IPS-20b (cell line): Measurements from ENCODE around the gene PEX14.
"Not testable (repeated sequence)": the region's sequence is repeated elsewhere in the genome, so short reads cannot be mapped to it uniquely, and the experiment has no call there.

Source experiments
- H3K27ac ChIP-seq: one replicate; pipeline ENCODE4 v1.5.1; 2013; ENCODE audit warnings: low read length
- H3K27me3 ChIP-seq: 2 replicates; pipeline ENCODE4 v1.6.1; 2013; ENCODE audit warnings: mild to moderate bottlenecking, low read length, inconsistent platforms; ENCODE audit not compliant: insufficient read depth
- H3K36me3 ChIP-seq: 2 replicates; pipeline ENCODE4 v1.6.1; 2013; ENCODE audit warnings: low read depth, mild to moderate bottlenecking, inconsistent platforms, low read length, moderate library complexity; ENCODE audit not compliant: insufficient read depth
- H3K4me1 ChIP-seq: 2 replicates; pipeline ENCODE4 v1.6.1; 2013; ENCODE audit warnings: mild to moderate bottlenecking, control low read depth, inconsistent platforms, low read length, moderate library complexity; ENCODE audit not compliant: insufficient read depth
- H3K4me3 ChIP-seq: 2 replicates; pipeline ENCODE4 v1.5.1; 2013; ENCODE audit warnings: mild to moderate bottlenecking, low read length, inconsistent platforms
- H3K9ac ChIP-seq: 2 replicates; pipeline ENCODE4 v1.6.1; 2013; ENCODE audit warnings: low read depth, mild to moderate bottlenecking, inconsistent platforms, low read length, moderate library complexity
- H3K9me3 ChIP-seq: 2 replicates; pipeline ENCODE4 v1.6.1; 2013; ENCODE audit warnings: mild to moderate bottlenecking, low read depth, low read length, inconsistent platforms; ENCODE audit not compliant: insufficient read depth

PEX14 gene

DNA sequence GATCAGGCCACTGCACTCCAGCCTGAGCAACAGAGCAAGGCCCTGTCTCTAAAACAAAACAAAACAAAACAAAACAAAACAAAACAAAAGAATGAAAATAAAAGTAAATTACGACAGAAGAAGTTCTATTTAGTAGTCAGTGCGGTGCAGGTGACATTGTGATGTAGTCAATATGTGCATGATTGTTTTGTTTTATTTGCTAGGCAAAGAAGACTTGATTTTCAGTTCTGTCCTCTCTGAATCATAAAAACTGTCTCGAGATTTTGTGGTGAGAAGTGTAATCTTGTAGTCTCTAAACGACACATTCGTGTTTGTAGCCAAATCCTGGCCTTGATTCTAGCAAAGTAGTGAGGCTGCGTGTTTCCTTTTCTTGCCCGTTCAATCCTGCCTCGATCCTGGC, 23.5 kb downstream of the PEX14 start:
- H3K4me3 ChIP-seq = no peak overlapping the region
- peaks cover 3% of the 10 kb centered on the region; the same call in 1 of the 2 replicates for H3K4me1 ChIP-seq
- H3K9ac ChIP-seq = no peak overlapping the region
- H3K27ac ChIP-seq = no peak overlapping the region
- peaks cover 6% of the 10 kb centered on the region; the same call in 1 of the 2 replicates for H3K36me3 ChIP-seq
- no peaks in the 10 kb centered on the region for H3K9me3 ChIP-seq
- H3K27me3 ChIP-seq = no peaks in the 10 kb centered on the region

DNA sequence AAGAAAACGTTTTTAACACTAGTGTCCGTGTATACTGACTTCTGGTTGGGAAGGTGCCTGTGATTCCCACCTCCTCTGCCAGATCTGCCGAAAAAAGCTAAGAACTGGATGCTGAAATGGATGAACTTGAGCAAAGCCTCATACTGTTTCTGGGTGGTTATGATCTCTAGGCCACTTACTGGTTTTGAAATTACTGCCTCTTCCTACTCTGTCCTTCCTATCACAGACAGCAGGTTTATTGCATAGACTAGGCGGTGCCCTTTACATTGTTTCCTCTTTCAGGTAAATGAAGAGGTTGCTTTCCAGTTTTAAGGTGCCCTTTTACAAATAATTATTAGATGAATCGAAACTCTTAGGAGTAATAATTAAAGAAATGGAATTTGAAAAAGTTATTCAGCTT, 27.5 kb downstream of the PEX14 start:
- no peak overlapping the region for H3K4me3 ChIP-seq
- no peaks in the 10 kb centered on the region for H3K4me1 ChIP-seq
- H3K27ac ChIP-seq = no peak overlapping the region
- H3K9me3 ChIP-seq = no peaks in the 10 kb centered on the region
- H3K9ac ChIP-seq = no peak overlapping the region
- no peaks in the 10 kb centered on the region for H3K36me3 ChIP-seq
- H3K27me3 ChIP-seq = no peaks in the 10 kb centered on the region

DNA sequence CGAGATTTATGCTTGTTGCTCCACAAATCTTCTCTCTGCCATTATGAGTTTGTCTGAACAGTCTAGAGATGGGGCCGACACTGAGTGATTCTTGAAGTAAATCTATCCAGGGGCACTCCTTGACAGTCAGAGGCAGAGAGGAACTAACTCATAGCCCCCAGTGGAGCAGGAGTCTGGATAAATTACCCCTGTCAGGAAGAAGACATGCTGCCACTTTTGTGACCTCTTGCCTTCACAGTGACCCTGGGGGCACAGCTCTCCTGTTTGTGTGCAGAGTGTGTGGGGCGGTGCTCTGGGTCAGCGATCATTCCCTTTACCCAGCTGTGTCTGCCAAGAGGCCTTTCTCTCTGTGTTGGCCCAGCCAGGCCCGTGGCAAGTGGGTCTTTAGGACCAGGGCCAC, 29.5 kb downstream of the PEX14 start:
- H3K27ac ChIP-seq = no peak overlapping the region
- no peaks in the 10 kb centered on the region for H3K36me3 ChIP-seq
- H3K9ac ChIP-seq = no peak overlapping the region
- H3K4me1 ChIP-seq = peaks cover 6% of the 10 kb centered on the region; the same call in 1 of the 2 replicates
- no peaks in the 10 kb centered on the region for H3K9me3 ChIP-seq
- no peak overlapping the region for H3K4me3 ChIP-seq
- no peaks in the 10 kb centered on the region for H3K27me3 ChIP-seq

DNA sequence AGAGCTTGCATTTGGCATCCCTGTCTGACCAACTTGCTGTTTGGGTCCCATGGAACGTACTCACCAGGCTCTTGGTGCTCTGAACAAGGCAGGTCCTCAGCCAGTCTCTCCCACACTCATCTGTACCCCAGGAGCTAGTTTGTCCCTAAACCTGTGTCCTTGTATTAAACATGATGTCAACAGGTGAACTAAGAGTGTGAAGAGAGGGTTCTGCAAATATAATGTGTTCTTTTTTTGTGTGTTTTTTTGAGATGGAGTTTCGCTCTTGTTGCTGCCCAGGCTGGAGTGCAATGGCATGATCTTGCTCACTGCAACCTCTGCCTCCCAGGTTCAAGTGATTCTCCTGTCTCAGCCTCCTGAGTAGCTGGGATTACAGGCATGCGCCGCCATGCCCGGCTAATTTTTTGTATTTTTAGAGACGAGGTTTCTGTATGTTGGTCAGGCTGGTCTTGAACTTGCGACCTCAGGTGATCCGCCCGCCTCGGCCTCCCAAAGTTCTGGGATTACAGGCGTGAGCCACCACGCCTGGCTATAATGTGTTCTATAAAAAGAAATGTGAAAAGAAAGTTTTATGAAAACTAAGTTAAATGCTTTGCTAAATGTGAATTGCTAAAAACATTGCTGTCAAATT, 31.4 kb downstream of the PEX14 start:
- H3K27ac ChIP-seq, H3K9me3 ChIP-seq, H3K4me3 ChIP-seq, H3K27me3 ChIP-seq, H3K36me3 ChIP-seq, H3K9ac ChIP-seq: not testable (repeated sequence)
- peaks cover 15% of the 10 kb centered on the region for H3K4me1 ChIP-seq

DNA sequence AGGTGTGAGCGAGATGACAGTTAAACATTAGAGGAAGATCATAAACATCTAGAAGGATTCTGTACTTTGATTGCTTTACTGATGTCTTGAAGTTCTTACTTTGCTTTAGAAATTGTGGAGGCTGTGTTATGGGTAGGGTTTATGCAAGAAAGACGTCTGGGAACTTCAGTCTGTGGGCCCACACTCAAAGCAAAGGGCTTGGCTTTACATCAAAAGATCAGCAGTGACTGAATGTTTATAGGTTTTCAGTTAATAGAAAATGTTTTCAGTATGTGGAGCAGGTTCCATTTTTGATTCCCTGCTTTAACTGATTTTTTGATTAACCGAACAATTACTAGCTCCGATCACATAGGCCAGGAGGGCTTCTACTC, 31.9 kb downstream of the PEX14 start:
- H3K27me3 ChIP-seq = no peaks in the 10 kb centered on the region
- H3K27ac ChIP-seq = no peak overlapping the region
- no peaks in the 10 kb centered on the region; the same call in 1 of the 2 replicates for H3K36me3 ChIP-seq
- peaks cover 15% of the 10 kb centered on the region for H3K4me1 ChIP-seq
- H3K4me3 ChIP-seq = no peak overlapping the region
- no peaks in the 10 kb centered on the region for H3K9me3 ChIP-seq
- H3K9ac ChIP-seq = no peak overlapping the region

DNA sequence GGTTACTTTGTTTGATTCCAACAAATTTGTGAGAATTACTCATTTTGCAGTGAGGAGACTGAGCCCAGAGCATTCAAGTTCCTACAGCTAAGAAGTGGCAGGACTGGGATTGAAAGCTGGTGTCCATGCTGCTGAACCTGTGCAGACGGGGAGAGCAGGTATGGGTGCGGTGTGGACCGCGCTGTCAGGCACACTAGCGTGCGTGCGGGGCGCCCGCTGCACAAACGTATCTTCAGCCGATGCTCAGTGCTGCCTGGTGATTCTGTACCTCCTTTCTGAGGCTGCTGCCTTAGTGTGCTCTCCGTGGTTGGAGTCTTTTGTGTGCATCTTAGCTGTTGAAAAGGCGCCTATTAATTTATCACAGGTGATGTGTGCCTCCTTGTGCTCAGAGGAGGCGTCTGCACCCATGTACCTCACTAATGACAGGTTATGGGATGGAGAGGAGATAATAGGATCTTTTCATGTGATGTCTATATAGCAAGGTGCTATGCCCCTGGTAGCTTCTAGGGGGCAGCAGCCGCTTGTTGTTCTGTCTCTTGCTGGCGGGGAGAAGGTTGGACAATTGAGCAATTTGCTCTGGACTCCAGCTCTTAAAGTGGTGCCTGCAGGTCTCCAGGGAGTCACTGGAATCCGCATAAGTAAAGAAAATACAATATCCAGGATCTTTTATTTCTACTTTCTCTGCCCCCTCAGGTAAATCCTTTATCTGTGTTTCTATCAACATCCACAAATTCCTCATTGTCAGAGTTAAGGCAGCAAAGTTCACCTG, 32.5 kb downstream of the PEX14 start:
- Histone ChIP-seq H3K4me3 (no peak overlapping the region), H3K27me3 (no peaks in the 10 kb centered on the region), H3K4me1 (peaks cover 15% of the 10 kb centered on the region), H3K9ac (no peak overlapping the region), H3K9me3 (no peaks in the 10 kb centered on the region), H3K27ac (no peak overlapping the region), H3K36me3 (no peaks in the 10 kb centered on the region; the same call in 1 of the 2 replicates)

DNA sequence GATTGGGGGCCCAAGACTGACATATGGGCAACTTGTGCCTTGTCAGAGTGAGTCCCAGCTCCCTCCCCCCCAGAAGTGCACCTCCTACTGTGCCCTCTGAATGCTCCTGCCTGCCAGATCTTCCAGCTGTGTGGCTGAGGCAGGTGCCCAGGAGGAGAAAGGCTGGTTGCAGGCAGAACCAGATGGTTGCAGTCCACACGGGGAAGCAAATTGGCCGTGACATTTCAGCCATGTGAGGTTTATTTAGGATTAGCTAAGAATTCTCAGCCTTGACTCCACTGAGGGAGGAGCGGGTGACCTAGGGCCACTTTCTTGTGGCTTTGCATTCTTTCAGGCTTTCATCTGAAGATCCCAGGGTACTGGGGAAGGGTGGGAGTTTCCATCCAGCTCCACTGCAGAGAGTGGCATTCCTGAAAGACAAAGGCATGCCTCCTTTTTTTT, 33.8 kb downstream of the PEX14 start:
- Histone ChIP-seq H3K4me1 (peaks cover 15% of the 10 kb centered on the region), H3K27ac (no peak overlapping the region), H3K27me3 (no peaks in the 10 kb centered on the region), H3K9me3 (no peaks in the 10 kb centered on the region), H3K4me3 (no peak overlapping the region; the same call in 1 of the 2 replicates), H3K9ac (no peak overlapping the region), H3K36me3 (no peaks in the 10 kb centered on the region; the same call in 1 of the 2 replicates)

DNA sequence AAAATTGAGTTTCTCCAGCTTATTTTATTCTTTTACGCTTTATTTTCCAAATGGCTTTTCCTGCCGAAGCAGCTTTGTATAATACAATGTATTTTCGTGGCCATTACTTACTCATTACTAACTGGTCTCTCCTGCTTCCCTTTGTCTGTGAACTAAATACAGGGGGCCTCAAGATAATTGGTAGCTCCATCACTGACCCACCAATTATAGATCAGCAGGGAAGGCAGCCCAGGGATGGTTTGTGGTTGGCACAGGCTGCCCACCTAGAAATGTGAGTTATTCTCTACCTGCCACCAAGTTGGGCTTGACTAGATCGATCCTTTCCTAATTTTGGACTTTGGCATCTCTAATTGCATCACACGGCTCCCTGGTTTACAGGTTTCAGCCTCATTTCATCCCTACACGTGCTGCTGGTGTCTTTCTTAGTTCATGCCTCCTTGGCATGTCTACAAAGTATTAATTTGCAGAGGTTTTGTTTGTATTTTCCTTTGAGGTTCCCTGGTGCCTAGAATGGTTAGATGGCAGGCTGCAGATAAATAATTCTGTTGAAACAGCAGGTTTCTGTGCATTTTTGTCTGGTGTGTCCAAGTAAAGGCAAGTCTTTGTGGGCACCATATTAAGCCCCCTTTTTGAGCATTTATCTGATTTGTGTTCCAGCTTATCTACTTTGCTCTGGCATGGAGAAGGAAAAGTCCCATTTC, 35.2 kb downstream of the PEX14 start:
- Histone ChIP-seq H3K4me3 (no peak overlapping the region), H3K36me3 (no peaks in the 10 kb centered on the region; the same call in 1 of the 2 replicates), H3K27ac (no peak overlapping the region), H3K9me3 (no peaks in the 10 kb centered on the region), H3K9ac (no peak overlapping the region), H3K4me1 (peaks cover 19% of the 10 kb centered on the region), H3K27me3 (no peaks in the 10 kb centered on the region)

DNA sequence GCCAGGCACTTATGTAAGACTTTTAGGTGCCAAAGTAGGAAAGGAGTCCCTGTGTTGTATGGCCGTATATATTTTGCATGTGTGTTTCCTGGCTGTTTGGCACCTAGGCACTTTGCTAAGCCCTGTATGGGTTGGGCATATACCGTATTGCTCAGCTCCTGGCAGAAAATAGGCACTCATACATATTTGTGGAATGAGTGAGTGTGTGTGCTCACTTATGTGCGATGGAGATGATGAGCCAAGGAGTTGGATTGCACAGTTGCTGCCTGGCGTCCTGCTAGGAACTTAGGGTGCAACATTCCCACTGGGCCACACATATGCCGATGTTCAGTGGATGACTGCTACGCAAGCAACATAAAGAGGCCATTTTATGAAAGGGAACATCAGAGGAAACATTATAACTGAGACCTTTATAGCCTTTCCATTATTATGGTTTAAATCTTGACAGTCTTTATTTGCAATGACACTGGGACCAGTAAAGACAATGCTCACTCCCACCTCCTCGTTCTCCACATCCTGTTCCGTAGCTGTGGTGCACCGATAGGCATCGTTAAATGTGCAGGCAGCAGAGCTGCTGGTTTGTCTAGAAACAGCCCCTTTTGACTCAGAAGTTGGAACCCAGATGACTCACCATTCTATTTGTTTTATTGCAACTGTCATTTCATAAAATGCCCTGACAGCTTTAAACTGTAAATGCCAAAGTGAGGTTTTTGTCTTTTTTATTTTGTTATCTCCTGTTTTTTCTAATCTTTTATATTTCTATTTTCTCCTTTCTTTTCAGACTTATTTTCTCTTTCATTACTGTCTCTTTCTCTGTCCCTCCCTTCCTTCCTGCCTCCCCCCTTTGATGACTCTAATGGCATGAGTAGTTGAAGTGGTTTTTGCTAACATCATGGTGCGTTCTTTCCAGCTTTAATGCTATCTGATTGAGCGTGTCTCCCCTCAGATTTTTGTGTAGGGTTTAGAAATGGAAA, 36.1 kb downstream of the PEX14 start:
- no peaks in the 10 kb centered on the region for H3K9me3 ChIP-seq
- H3K4me1 ChIP-seq = peaks cover 19% of the 10 kb centered on the region
- no peaks in the 10 kb centered on the region for H3K27me3 ChIP-seq
- no peaks in the 10 kb centered on the region; the same call in 1 of the 2 replicates for H3K36me3 ChIP-seq
- H3K9ac ChIP-seq = no peak overlapping the region
- no peak overlapping the region for H3K4me3 ChIP-seq
- H3K27ac ChIP-seq = no peak overlapping the region

DNA sequence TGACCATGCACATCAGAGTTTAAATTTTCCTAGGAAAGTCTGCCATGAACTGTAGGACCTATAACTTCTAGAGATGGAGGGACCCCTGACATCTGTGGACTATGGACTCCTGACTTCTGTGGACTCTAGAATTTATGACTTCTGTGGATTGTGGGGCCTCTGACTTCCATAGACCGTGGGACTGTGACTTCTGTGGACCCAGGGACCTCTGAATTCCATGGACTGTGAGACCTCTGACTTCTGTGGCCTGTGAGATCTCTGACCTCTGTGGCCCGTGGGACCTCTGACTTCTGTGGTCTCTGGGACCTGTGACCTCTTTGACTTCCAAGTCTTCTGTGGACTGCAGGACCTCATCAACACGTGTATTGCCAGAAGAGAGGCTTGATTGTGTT, 36.7 kb downstream of the PEX14 start:
- Histone ChIP-seq H3K9ac (no peak overlapping the region), H3K4me3 (no peak overlapping the region), H3K36me3 (no peaks in the 10 kb centered on the region; the same call in 1 of the 2 replicates), H3K9me3 (no peaks in the 10 kb centered on the region), H3K27me3 (no peaks in the 10 kb centered on the region), H3K27ac (no peak overlapping the region), H3K4me1 (peaks cover 19% of the 10 kb centered on the region)

DNA sequence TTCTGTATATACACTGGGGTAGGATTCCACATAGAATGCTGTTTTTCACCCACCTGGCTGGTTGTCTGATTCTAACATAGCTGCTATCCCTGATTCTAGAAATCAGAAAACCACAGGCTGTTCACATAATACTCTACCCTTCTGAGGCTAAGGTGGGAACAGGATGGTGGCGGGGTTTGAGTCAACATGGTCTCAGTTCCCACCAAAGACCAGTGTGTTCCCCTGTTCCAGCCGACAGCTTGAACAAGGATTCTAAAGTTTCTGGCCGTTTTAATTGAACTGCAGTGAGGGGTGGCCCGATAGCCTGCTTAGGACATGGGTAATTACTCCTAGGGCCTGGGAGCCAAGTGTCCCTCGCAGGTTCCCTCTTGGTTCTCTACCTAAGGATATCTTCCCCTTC, 38.4 kb downstream of the PEX14 start:
- Histone ChIP-seq H3K4me1 (peaks cover 30% of the 10 kb centered on the region), H3K9ac (no peak overlapping the region), H3K4me3 (no peak overlapping the region)

More for the DNA sequence above, 38.4 kb downstream of the PEX14 start:
- Histone ChIP-seq H3K27ac (no peak overlapping the region), H3K9me3 (no peaks in the 10 kb centered on the region), H3K36me3 (no peaks in the 10 kb centered on the region; the same call in 1 of the 2 replicates), H3K27me3 (no peaks in the 10 kb centered on the region)
